KMS-11 (cell line): ENCODE results near the gene ZNHIT2.
"Not testable (repeated sequence)": the region's sequence is repeated elsewhere in the genome, so short reads cannot be mapped to it uniquely, and the experiment has no call there.

Experiments used
- H2AFZ ChIP-seq: fragments of 200-600 bp; sonication (generic); 2 replicates; pipeline ENCODE4 v1.6.1; 2016; ENCODE audit warnings: antibody characterized with exemption, mixed run types, low read depth
- H3K27ac ChIP-seq: fragments of 200-600 bp; sonication (generic); 2 replicates; pipeline ENCODE4 v1.6.1; 2016; ENCODE audit warnings: mild to moderate bottlenecking, mixed run types
- H3K27me3 ChIP-seq: fragments of 200-600 bp; sonication (generic); 2 replicates; pipeline ENCODE4 v1.6.1; 2017; ENCODE audit warnings: mild to moderate bottlenecking, low read depth, mixed run types, moderate library complexity; ENCODE audit not compliant: insufficient read depth
- H3K36me3 ChIP-seq: fragments of 200-600 bp; sonication (generic); 2 replicates; pipeline ENCODE4 v1.6.1; 2017; ENCODE audit warnings: mild to moderate bottlenecking, mixed run types; ENCODE audit not compliant: insufficient read depth
- H3K4me1 ChIP-seq: fragments of 200-600 bp; sonication (generic); 2 replicates; pipeline ENCODE4 v1.6.1; 2016; ENCODE audit warnings: mild to moderate bottlenecking, low read depth, mixed run types; ENCODE audit not compliant: poor library complexity, severe bottlenecking
- H3K4me2 ChIP-seq: fragments of 200-600 bp; sonication (generic); 2 replicates; pipeline ENCODE4 v1.7.0; 2016; ENCODE audit warnings: mild to moderate bottlenecking, mixed run types
- H3K4me3 ChIP-seq: fragments of 200-600 bp; sonication (generic); IDR thresholded peaks from 2 replicates; pipeline ENCODE4 v1.6.1; 2017; ENCODE audit warnings: low read depth, low read length, mixed read lengths; ENCODE audit not compliant: insufficient read depth
- H3K79me2 ChIP-seq: fragments of 200-600 bp; sonication (generic); 2 replicates; pipeline ENCODE4 v1.6.1; 2016; ENCODE audit warnings: low read depth, mixed run types; ENCODE audit not compliant: insufficient read depth
- H3K9ac ChIP-seq: fragments of 200-600 bp; sonication (generic); 2 replicates; pipeline ENCODE4 v1.6.1; 2016; ENCODE audit warnings: mild to moderate bottlenecking, mixed run types
- H4K20me1 ChIP-seq: fragments of 200-600 bp; sonication (generic); 2 replicates; pipeline ENCODE4 v1.6.1; 2016; ENCODE audit warnings: mild to moderate bottlenecking, mixed run types; ENCODE audit not compliant: insufficient read depth
- TF ChIP-seq, protein P1 (sequence below): fragments of 200-600 bp; sonication (generic); conservative IDR thresholded peaks from 2 replicates; pipeline ENCODE4 v1.6.1; 2017; ENCODE audit warnings: low read depth, mild to moderate bottlenecking, antibody characterized with exemption, low read length, moderate library complexity, mixed read lengths

Gene ZNHIT2

GRCh38 chr11:65152122-65152521 lies 34.6 kb upstream of the ZNHIT2 start:
- no peaks in the 10 kb centered on the region for H3K79me2 ChIP-seq
- H3K4me2 ChIP-seq = no peak overlapping the region
- no peak overlapping the region for H3K27ac ChIP-seq
- no peak overlapping the region for H3K9ac ChIP-seq
- no peaks in the 10 kb centered on the region for H3K27me3 ChIP-seq
- TF ChIP-seq, protein P1, sequence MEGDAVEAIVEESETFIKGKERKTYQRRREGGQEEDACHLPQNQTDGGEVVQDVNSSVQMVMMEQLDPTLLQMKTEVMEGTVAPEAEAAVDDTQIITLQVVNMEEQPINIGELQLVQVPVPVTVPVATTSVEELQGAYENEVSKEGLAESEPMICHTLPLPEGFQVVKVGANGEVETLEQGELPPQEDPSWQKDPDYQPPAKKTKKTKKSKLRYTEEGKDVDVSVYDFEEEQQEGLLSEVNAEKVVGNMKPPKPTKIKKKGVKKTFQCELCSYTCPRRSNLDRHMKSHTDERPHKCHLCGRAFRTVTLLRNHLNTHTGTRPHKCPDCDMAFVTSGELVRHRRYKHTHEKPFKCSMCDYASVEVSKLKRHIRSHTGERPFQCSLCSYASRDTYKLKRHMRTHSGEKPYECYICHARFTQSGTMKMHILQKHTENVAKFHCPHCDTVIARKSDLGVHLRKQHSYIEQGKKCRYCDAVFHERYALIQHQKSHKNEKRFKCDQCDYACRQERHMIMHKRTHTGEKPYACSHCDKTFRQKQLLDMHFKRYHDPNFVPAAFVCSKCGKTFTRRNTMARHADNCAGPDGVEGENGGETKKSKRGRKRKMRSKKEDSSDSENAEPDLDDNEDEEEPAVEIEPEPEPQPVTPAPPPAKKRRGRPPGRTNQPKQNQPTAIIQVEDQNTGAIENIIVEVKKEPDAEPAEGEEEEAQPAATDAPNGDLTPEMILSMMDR = no peak
- H3K4me1 ChIP-seq = no peaks in the 10 kb centered on the region
- H3K36me3 ChIP-seq = no peaks in the 10 kb centered on the region
- no peak overlapping the region for H3K4me3 ChIP-seq
- H4K20me1 ChIP-seq = no peaks in the 10 kb centered on the region
- H2AFZ ChIP-seq = no peak overlapping the region

DNA sequence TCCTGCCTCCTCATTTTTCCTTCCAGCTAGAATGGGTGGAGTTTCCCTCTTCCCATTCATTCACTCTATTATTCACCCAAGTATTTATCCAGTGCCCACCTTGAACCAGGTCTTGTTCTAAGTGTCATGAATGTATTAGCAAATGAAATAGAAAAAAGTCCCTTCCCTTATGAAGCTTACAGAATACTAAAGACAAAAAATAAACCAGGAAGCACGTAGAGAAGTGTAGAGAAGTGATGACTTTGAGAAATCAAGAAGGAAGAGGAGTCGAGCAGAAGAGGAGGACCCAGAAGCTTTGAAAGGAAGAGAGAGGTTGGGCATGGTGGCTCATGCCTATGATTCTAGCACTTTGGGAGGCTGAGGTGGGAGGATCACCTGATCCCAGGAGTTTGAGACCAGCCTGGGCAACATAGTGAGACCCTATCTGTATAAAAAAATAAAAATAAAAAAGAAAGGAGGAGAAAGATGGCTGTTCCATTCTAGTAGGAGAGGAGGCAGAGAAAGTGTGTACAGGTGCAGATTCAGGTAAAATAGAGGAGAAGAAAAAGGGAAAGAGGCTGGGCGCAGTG lies 33.9 kb upstream of the ZNHIT2 start:
- Histone ChIP-seq H3K36me3 (no peaks in the 10 kb centered on the region), H2AFZ (no peak overlapping the region), H4K20me1 (no peaks in the 10 kb centered on the region), H3K4me3 (no peak overlapping the region), H3K4me2 (no peak overlapping the region), H3K27me3 (no peaks in the 10 kb centered on the region), H3K27ac (no peak overlapping the region), H3K9ac (no peak overlapping the region), H3K4me1 (no peaks in the 10 kb centered on the region), H3K79me2 (no peaks in the 10 kb centered on the region)
- TF ChIP-seq, protein P1 = no peak

- Histone ChIP-seq H3K79me2 (no peaks in the 10 kb centered on the region), H3K4me2 (no peak overlapping the region), H3K4me3 (no peak overlapping the region), H3K36me3 (no peaks in the 10 kb centered on the region), H4K20me1 (no peaks in the 10 kb centered on the region), H3K27me3 (no peaks in the 10 kb centered on the region), H2AFZ (no peak overlapping the region), H3K27ac (no peak overlapping the region), H3K9ac (no peak overlapping the region), H3K4me1 (no peaks in the 10 kb centered on the region)
- TF ChIP-seq, protein P1 = no peak
Measured at GRCh38 chr11:65150509-65151299, 33.2 kb upstream of the ZNHIT2 start.

DNA sequence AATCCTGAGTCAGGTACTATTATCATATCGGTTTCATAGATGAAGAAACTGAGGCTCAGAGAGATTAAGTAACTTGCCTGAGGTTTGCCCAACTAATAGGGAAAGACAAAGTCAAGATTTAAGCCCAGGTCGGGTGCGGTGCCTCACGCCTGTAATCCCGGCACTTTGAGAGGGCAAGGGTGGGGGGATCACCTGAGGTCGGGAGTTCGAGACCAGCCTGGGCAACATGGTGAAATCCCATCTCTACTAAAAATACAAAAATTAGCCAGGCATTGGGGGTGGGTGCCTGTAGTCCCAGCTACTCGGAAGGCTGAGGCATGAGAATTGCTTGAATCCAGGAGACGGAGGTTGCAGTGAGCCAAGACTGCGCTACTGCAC lies 32.6 kb upstream of the ZNHIT2 start:
- H3K4me2 ChIP-seq, H4K20me1 ChIP-seq, H3K79me2 ChIP-seq, H3K4me3 ChIP-seq, H2AFZ ChIP-seq, H3K27me3 ChIP-seq, H3K27ac ChIP-seq, H3K4me1 ChIP-seq, H3K36me3 ChIP-seq, H3K9ac ChIP-seq: not testable (repeated sequence)

GRCh38 chr11:65148657-65149056 lies 31.2 kb upstream of the ZNHIT2 start:
- Histone ChIP-seq H3K4me2 (no peak overlapping the region), H3K4me3 (no peak overlapping the region), H3K27me3 (no peaks in the 10 kb centered on the region), H3K79me2 (no peaks in the 10 kb centered on the region), H4K20me1 (no peaks in the 10 kb centered on the region), H2AFZ (no peak overlapping the region), H3K36me3 (no peaks in the 10 kb centered on the region), H3K9ac (no peak overlapping the region), H3K27ac (no peak overlapping the region), H3K4me1 (no peaks in the 10 kb centered on the region)
- TF ChIP-seq, protein P1 = no peak
